ENCODE data around the gene CDK18. TPM values are rescaled to one million over a fixed set of nuclear protein-coding genes. Genes with fewer than 3 reads are reported as not detected.
A peak's percentile ranks its signal among the peaks of the same experiment; 100 is the strongest.

The CDK18 gene
- polyA plus RNA-seq, 1 experiment: 0.83 TPM

GRCh38 chr1:205545001-205545919 is 40.8 kb downstream of the CDK18 start:
- H3K27me3 ChIP-seq (ENCODE audit: control insufficient read depth, insufficient read depth, low read length): peaks cover 8% of the 10 kb centered on the region
- no peak overlapping the region for H3K4me3 ChIP-seq (ENCODE audit: low read depth, low read length)
- no peaks in the 10 kb centered on the region for H3K36me3 ChIP-seq (ENCODE audit: control insufficient read depth, insufficient read depth, low read length)
- ChIA-PET POLR2A (no interaction called here), CTCF (interaction anchor here (0.7 to 2.1 kb wide), 5 partner anchors 8 to 47 kb away, joined by 3 to 8 read pairs (median 6); no protein-coding TSS in a partner anchor)
- no peak for DNase-seq (ENCODE audit: low read depth)
- TF ChIP-seq CTCF (IDR thresholded peaks at IDR 0.05; ENCODE audit: insufficient read depth, low read depth, low read length): no peak

GRCh38 chr1:205545991-205546390 is 41.5 kb downstream of the CDK18 start:
- no peak for TF ChIP-seq CTCF (IDR thresholded peaks at IDR 0.05; ENCODE audit: insufficient read depth, low read depth, low read length)
- no peak overlapping the region for H3K4me3 ChIP-seq (ENCODE audit: low read depth, low read length)
- CTCF ChIA-PET: interaction anchor here (1.0 to 1.3 kb wide), 4 partner anchors 17 to 213 kb away, joined by 3 to 6 read pairs (median 5); no protein-coding TSS in a partner anchor
- no peaks in the 10 kb centered on the region for H3K36me3 ChIP-seq (ENCODE audit: control insufficient read depth, insufficient read depth, low read length)
- POLR2A ChIA-PET: no interaction called here
- peaks cover 8% of the 10 kb centered on the region for H3K27me3 ChIP-seq (ENCODE audit: control insufficient read depth, insufficient read depth, low read length)
- DNase-seq (ENCODE audit: low read depth): no peak

GRCh38 chr1:205546541-205546940 is 42.1 kb downstream of the CDK18 start:
- H3K4me3 ChIP-seq (ENCODE audit: low read depth, low read length): no peak overlapping the region
- peaks cover 8% of the 10 kb centered on the region for H3K27me3 ChIP-seq (ENCODE audit: control insufficient read depth, insufficient read depth, low read length)
- TF ChIP-seq CTCF (IDR thresholded peaks at IDR 0.05; ENCODE audit: insufficient read depth, low read depth, low read length): no peak
- CTCF ChIA-PET: interaction anchor here (1.0 to 1.3 kb wide), 4 partner anchors 18 to 214 kb away, joined by 3 to 6 read pairs (median 5); no protein-coding TSS in a partner anchor
- POLR2A ChIA-PET: no interaction called here
- H3K36me3 ChIP-seq (ENCODE audit: control insufficient read depth, insufficient read depth, low read length): no peaks in the 10 kb centered on the region
- no peak for DNase-seq (ENCODE audit: low read depth)

GRCh38 chr1:205547936-205548827 is 43.7 kb downstream of the CDK18 start:
- ChIA-PET POLR2A (interaction anchor here (0.5 kb wide), 1 partner anchor 11 kb away, joined by 4 read pairs; no protein-coding TSS in a partner anchor), CTCF (interaction anchor here (0.7 to 1.8 kb wide), 7 partner anchors 13 to 110 kb away, joined by 3 to 6 read pairs (median 3); no protein-coding TSS in a partner anchor)
- peaks cover 8% of the 10 kb centered on the region for H3K27me3 ChIP-seq (ENCODE audit: control insufficient read depth, insufficient read depth, low read length)
- H3K4me3 ChIP-seq (ENCODE audit: low read depth, low read length): no peak overlapping the region
- DNase-seq (ENCODE audit: low read depth): no peak
- H3K36me3 ChIP-seq (ENCODE audit: control insufficient read depth, insufficient read depth, low read length): no peaks in the 10 kb centered on the region
- peak; percentile 21; the same call in 1 of the 2 replicates for TF ChIP-seq CTCF (IDR thresholded peaks at IDR 0.05; ENCODE audit: insufficient read depth, low read depth, low read length)

Measured in BJ (cell line).